ENCODE data around the gene ULK3. TPM values are rescaled to one million over a fixed set of nuclear protein-coding genes. Genes with fewer than 3 reads are reported as not detected.

Gene ULK3, protein sequence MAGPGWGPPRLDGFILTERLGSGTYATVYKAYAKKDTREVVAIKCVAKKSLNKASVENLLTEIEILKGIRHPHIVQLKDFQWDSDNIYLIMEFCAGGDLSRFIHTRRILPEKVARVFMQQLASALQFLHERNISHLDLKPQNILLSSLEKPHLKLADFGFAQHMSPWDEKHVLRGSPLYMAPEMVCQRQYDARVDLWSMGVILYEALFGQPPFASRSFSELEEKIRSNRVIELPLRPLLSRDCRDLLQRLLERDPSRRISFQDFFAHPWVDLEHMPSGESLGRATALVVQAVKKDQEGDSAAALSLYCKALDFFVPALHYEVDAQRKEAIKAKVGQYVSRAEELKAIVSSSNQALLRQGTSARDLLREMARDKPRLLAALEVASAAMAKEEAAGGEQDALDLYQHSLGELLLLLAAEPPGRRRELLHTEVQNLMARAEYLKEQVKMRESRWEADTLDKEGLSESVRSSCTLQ
- total RNA-seq (10 to 100 TPM; 25.2 to 45.7 (median 27.8) TPM), polyA plus RNA-seq (10 to 100 TPM; 17.4 to 22.6 TPM)
- long read RNA-seq, donor 1, transcript ULK3-220 (16 exons, 2,611 nt) = minor isoform, 6 of 173 reads
- long read RNA-seq, donor 1, transcript ULK3-202 (15 exons, 2,738 nt) = major isoform, 31 of 173 reads
- long read RNA-seq, donor 1, partial matches to known transcripts = 73 of 173 reads
- long read RNA-seq, donor 1, other reads (novel, unspliced or antisense) = 63 of 173 reads
- long read RNA-seq, donor 2, partial matches to known transcripts = 9 of 13 reads
- long read RNA-seq, donor 2, other reads (novel, unspliced or antisense) = 0 of 13 reads
- long read RNA-seq, donor 3, transcript ULK3-202 (15 exons, 2,738 nt) = major isoform, 34 of 117 reads
- long read RNA-seq, donor 3, transcript ULK3-220 (16 exons, 2,611 nt) = minor isoform, 15 of 117 reads
- long read RNA-seq, donor 3, partial matches to known transcripts = 30 of 117 reads
- long read RNA-seq, donor 3, other reads (novel, unspliced or antisense) = 38 of 117 reads

DNA sequence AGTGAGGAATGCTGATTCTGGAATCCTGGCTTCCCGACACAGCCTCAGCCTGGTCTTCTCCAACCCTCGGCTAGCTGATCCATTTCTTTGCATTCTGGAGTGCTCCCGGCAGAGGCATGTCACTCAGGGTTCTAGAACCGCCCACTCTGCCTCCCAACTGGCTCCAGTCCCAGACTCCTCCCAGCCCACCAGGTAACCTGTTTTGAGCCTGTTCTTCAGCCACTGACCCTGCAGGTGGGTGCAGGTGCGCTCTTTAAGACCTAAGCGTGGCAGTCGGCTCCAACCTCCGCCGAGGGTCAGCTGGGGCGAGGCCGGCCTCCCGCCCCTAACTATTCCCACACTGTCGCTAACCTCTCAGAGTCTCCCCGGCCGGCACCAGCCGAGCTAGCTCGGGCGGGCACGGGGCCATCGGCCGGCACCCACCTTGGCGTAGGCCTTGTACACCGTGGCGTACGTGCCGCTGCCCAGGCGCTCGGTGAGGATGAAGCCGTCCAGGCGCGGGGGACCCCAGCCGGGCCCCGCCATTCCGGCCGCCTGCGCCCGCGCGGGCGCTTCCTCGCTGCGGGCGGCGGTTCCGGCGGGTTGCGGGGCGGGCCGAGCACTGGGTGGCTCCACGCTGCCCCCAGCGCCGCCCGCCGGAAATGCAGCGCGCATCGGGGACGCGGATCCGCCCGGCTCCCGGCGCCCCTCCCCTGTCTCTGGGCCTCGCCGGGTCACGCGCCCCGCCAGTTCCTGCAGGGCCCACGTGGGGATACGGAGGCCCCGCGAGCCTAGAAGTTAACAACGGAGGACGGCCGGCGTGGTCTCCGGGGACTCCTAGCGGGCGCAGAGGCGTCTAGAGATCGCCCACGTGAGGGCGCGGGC lies at the start of gene ULK3:
ULK3 (minus strand) TSS at position 576 of the 864 bp plus-strand sequence; CDS start at position 525, 51 bp downstream.
- no peaks in the 10 kb centered on the region for H3K36me3 ChIP-seq
- WGBS, 3 donors = 0 to 1% (median 0%) methylated on average over 33 to 84 of the region's 84 CpGs
- intact Hi-C loops (cut with DNase I) = loop anchor here in 2 of 4 donors (5.0 to 10.0 kb wide), 2 partner anchors 61 to 62 kb away; partner anchors contain the start of genes CSK (in 1 of the 2) and FAM219B (in 1 of the 2)
- DNase-seq = peak; percentile 91 to 95 (median 92)
- H3K27ac ChIP-seq = peak within 1 kb of the TSS; percentile 69 to 90
- H3K9me3 ChIP-seq = no peaks in the 10 kb centered on the region
- H3K27me3 ChIP-seq = no peaks in the 10 kb centered on the region
- H3K4me1 ChIP-seq (ENCODE audit: insufficient read depth) = peaks cover 4% of the 10 kb centered on the region
- TF ChIP-seq EP300 (IDR thresholded peaks at IDR 0.05) (no peak), POLR2A (IDR thresholded peaks at IDR 0.05) (peak; percentile 10)
- TF ChIP-seq, protein P1, sequence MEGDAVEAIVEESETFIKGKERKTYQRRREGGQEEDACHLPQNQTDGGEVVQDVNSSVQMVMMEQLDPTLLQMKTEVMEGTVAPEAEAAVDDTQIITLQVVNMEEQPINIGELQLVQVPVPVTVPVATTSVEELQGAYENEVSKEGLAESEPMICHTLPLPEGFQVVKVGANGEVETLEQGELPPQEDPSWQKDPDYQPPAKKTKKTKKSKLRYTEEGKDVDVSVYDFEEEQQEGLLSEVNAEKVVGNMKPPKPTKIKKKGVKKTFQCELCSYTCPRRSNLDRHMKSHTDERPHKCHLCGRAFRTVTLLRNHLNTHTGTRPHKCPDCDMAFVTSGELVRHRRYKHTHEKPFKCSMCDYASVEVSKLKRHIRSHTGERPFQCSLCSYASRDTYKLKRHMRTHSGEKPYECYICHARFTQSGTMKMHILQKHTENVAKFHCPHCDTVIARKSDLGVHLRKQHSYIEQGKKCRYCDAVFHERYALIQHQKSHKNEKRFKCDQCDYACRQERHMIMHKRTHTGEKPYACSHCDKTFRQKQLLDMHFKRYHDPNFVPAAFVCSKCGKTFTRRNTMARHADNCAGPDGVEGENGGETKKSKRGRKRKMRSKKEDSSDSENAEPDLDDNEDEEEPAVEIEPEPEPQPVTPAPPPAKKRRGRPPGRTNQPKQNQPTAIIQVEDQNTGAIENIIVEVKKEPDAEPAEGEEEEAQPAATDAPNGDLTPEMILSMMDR (IDR thresholded peaks at IDR 0.05) = peak; percentile 60 to 97 (median 96)
- peak within 1 kb of the TSS; percentile 57 for H3K4me3 ChIP-seq

DNA sequence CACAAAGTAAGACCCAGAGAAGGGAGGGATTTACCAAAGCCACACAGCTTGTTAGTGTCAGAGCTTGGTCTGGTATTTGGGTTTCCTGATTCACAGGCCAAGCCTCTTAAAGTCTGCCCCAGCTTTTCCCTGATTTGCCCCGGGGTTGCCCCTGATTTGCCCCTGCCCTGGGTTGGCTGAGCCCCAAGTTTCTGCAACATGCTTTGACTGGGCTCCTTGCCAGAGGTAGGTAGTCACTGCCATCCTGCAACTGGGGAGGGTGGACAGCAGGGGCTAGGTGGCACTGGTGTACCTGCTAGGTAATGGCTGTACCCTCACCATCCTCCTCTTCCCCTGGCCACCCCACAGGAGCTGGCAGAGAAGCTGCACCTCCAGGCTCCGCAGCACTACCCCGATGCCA lies 49.4 kb upstream of the ULK3 start:
- intact Hi-C loops (cut with DNase I) = no loop called here
- Histone ChIP-seq H3K4me1 (ENCODE audit: insufficient read depth) (peaks cover 12% of the 10 kb centered on the region), H3K27me3 (no peaks in the 10 kb centered on the region), H3K27ac (no peak overlapping the region), H3K9me3 (no peaks in the 10 kb centered on the region), H3K4me3 (no peak overlapping the region), H3K36me3 (no peaks in the 10 kb centered on the region)
- no peak for DNase-seq
- TF ChIP-seq, protein P1 (IDR thresholded peaks at IDR 0.05) = no peak
- TF ChIP-seq POLR2A (IDR thresholded peaks at IDR 0.05) (no peak), EP300 (IDR thresholded peaks at IDR 0.05) (no peak)
- WGBS, 3 donors = 89 to 95% (median 91%) methylated on average over 3 of the region's 3 CpGs

DNA sequence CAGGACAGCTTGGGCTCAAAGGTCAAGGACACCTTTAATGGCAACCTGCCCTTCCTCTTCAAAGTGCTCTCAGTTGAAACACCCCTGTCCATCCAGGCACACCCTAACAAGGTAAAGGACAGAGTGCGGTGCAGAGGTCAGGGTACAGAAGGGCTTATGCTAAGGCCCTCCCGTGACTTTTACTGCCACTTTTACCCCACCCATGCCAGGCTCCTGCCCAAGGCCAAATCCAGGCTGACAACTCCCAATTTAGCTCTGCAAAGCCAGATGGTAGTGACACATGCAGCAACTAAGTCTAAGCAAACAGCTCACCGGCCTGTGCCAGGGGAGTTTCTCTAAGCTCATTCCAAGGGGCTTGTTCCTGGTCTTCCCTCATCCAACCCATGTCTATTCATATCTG lies 48.5 kb upstream of the ULK3 start:
- intact Hi-C loops (cut with DNase I) = no loop called here
- Histone ChIP-seq H3K4me1 (ENCODE audit: insufficient read depth) (peaks cover 12% of the 10 kb centered on the region), H3K36me3 (no peaks in the 10 kb centered on the region), H3K27me3 (no peaks in the 10 kb centered on the region), H3K27ac (no peak overlapping the region), H3K9me3 (no peaks in the 10 kb centered on the region), H3K4me3 (no peak overlapping the region)
- TF ChIP-seq EP300 (IDR thresholded peaks at IDR 0.05) = no peak
- TF ChIP-seq POLR2A (IDR thresholded peaks at IDR 0.05) = no peak
- TF ChIP-seq, protein P1 (IDR thresholded peaks at IDR 0.05) = no peak
- DNase-seq = no peak
- whole genome bisulfite sequencing, 3 donors = 87 to 89% (median 89%) methylated on average over 3 of the region's 3 CpGs

DNA sequence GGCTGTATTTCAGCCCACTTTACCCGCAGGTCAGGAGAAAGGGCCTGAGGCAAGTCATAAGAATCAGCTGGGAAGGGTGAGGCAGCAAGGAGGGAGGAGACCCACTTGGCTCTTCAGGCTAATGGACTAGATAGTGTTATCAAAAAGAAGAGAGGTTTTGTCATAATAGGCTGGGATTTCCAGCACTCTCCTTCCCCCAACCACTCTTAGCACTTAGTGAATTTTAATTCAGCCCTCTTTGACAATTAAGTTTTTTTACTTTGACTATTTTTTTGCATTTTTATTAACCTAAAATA lies 47.7 kb upstream of the ULK3 start:
- no peak for DNase-seq
- Histone ChIP-seq H3K27me3 (no peaks in the 10 kb centered on the region), H3K4me3 (peak overlapping the region; percentile 96), H3K36me3 (no peaks in the 10 kb centered on the region), H3K4me1 (ENCODE audit: insufficient read depth) (peaks cover 12% of the 10 kb centered on the region), H3K9me3 (no peaks in the 10 kb centered on the region), H3K27ac (peak overlapping the region in 1 of 2 donors; percentile 80)
- intact Hi-C loops (cut with DNase I) = no loop called here
- WGBS, 3 donors = 0 to 9% (median 8%) methylated on average over 1 of the region's 1 CpG
- TF ChIP-seq POLR2A (IDR thresholded peaks at IDR 0.05) (no peak), EP300 (IDR thresholded peaks at IDR 0.05) (no peak)
- TF ChIP-seq, protein P1 (IDR thresholded peaks at IDR 0.05) = no peak
